Activated CD4-positive, CD25-positive, alpha-beta regulatory T cell treated with anti-CD3 and anti-CD28 coated beads, Interleukin-2, amount 50 U/mL, for 24 hours (primary cell): ENCODE data around the gene PMVK.
"Not testable (repeated sequence)": the region's sequence is repeated elsewhere in the genome, so short reads cannot be mapped to it uniquely, and the experiment has no call there.

Source experiments
- ATAC-seq, 2 donors: fragments of 150-1000 bp; cut with Tn5 transposase; one replicate each; pipeline ENCODE4 v1.10.0; 2021; ENCODE audit warnings: mild to moderate bottlenecking in 1 of 2, moderate library complexity in 1 of 2

PMVK gene

DNA sequence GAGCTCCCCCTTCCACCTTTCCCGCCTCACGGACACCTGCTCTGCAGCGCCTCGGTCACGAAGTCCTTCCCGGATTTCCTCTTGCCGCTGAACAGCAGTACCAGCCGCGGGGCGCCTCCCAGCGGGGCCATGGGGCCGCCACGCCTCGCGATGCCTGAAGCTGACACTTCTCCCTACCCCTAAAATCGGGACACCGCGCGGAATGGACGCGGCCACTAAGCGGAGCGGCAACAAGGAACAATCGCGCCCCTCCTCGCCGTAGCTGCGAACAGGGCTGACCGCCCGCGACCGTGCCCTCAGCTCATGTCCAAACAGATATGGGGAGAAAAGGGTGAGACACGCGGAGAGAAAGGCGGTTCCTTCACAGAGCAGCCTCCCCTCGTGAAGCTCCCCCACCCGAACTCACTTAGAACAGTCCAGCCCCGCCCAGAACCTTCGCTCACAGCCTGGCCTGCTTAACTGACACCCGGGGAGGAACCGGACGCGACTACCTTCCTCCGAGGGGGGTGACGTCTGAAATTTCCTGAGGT lies at the start of gene PMVK:
TSS of gene PMVK (minus strand) at position 165 of the 530 bp plus-strand sequence. CDS start at position 131, 34 bp downstream.
- peak; percentile 84 to 89 for ATAC-seq

DNA sequence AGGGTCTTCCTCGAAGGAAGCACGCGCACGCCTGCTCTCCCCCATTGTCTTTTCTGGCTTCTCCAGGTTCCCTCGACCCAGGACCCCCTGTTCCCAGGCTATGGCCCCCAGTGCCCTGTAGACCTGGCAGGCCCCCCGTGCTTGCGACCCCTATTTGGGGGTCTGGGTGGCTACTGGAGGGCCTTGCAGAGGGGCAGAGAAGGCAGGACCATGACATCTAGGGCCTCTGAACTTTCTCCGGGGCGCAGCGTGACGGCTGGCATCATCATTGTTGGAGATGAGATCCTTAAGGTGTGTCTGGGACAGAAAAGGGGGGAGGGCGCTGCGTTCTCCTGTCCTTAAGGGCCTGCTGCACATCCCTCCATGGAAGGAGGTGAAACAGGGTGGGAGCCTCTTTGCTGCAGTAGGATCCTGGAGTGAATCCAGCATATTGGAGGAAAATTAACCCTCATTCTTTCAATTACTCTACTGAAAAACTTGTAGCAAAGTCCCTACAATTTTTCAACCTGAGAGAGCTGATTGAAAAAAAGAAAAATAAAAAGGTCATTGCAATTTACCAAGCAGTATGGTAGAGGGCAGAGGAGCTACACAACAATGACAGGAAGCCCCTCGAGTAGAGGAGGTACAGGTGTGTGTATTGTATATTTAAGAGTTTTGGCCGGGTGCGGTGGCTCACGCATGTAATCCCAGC lies 47.4 kb upstream of the PMVK start:
- ATAC-seq = no peak

DNA sequence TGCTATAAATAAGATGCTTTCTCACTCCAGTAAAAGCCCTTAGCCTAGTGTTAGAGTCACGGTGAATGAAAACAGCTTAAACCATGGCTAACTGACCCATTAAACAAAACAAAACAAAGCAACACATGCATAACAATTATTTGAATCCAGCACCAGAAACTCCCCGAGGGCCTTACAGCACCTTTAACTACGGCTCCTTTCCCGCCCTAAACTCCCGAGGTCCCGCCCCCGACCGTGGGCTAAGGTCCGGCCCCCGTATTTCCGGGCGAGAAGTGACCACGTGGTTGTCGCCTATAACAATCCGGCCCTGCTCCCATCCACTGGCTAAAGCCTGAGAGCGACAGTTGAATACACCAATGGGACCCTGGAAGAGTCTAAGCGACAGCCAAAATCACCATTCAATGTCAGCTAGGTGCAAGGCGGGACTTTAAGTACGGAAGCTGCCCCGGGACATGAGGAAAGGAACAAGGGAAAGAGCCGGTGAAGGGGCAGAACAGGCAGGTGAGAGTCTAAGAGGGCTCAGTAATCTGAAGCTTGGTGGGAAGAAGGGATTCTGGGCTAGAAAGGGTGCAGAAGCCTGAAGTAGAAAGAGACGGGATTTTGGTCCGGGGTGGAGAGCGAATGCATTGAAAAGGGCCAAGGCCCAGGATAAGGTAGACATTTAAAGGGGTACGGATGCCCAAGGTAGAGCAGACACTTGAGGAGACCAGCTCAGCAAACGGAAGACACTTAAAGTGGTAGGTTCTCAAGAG lies 46.6 kb upstream of the PMVK start, which contains the start of gene FLAD1:
TSS of gene FLAD1 (plus strand) at position 448 of the 752 bp plus-strand sequence. CDS start 351 bp downstream, outside the sequence.
- peak; percentile 100 for ATAC-seq

DNA sequence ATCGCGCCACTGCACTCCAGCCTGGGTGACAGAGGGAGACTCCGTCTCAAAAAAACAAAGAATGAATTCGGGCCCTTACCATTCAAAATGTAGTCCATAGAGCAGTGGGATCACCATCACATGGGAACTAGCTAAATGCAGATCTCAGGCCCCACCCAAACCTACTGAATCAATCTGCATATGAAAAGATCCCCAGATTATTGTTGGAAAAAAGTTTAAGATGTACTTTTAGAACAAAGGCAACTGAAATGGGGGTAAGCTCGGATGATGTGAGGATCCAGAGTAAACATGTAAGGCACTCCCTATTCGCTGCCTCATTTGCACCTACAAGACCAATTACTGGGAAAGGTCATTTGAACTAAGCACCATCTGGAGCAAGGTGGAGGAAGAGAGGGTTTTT lies 45.8 kb upstream of the PMVK start:
- no peak for ATAC-seq

DNA sequence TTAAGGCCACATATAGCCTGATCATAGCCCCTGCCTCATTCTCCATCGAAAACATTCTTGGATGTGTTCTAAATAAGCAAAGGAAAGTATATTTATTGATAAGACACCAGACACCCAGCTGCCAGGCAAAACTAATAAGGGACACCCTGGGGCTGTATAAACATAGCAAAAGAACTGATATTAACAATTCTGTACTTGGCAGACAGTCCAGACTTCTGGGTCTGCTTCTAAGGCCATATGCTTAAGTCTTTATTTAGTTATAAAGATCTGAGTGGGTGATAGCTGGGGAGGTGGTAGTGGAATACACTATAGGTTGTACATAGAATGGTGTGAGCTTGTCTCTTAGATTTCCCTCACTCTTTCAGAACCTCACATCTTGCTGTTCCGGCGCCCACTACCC lies 41.8 kb upstream of the PMVK start:
- ATAC-seq = no peak

DNA sequence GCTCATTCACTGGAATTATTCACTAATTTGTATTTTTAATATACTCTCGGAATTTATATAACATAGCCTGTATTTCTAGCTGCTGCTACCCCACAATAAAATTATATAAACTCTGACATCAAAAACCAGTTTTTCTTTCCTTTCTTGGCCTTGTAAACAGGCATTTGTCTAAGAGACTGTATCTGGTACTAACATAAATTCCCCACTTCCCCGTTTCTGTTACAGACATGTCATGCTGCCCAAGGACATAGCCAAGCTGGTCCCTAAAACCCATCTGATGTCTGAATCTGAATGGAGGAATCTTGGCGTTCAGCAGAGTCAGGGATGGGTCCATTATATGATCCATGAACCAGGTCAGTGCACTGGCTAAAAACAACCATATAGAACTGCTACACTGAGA lies 41.2 kb upstream of the PMVK start:
- not testable (repeated sequence) for ATAC-seq

DNA sequence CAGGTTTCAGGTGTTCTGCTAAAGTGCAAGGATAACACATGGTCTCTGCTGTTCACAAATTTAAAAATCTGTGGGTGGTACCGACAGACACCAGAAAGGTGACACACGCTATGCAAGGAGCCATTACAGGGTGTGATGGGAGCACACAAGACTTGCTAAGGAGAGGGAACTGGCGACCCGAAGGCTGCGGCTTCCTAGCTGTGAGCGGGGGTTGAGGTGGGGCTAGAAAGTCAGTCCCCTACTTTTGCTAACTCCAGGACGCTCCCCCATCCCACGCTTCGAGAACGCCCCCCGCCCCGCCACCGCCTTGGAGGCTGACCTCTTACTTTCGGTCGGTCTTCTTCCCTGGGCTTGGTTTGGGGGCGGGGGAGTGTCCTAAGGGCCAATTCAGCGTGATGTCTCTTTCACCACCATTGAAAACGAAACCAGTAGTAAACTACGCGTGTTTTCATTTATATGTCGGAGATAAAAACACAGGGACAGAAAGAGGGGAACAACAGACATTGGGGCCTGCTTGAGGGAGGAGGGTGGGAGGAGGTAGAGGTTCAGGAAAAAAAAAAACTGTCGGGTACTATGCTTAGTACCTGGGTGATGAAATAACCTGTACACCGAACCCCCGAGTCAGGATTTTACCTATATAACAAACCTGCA lies 39.0 kb upstream of the PMVK start:
- ATAC-seq = peak; percentile 7 to 8

DNA sequence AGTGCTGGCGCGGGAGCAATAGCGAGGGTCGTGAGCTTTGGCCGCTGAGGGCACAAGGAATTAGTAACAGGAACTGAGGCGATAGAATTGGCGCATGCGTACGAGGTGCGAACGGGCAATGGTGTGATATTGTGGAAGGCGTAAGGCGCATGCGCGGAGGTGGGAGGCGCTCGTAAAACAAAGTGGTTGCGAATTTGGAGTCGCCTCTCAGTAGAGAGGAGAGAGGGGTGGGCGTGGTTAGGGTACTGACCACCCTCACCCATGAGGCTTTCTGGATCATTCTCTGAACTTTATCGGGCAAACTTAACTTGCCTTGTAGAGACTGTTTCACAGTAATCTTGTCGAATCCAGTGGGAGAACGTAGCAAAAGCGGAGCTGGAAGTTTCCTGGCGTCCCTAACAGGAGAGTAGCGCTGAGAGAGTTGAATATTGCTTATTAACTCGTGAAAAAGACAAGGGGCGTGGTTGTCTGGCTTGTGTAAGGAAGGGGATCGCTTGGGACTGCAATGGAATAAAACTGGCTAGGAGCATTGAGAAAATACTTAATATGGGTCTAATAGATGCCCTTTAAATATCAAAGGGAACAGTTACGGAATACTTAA lies 38.4 kb upstream of the PMVK start:
- peak; percentile 46 to 50 for ATAC-seq

DNA sequence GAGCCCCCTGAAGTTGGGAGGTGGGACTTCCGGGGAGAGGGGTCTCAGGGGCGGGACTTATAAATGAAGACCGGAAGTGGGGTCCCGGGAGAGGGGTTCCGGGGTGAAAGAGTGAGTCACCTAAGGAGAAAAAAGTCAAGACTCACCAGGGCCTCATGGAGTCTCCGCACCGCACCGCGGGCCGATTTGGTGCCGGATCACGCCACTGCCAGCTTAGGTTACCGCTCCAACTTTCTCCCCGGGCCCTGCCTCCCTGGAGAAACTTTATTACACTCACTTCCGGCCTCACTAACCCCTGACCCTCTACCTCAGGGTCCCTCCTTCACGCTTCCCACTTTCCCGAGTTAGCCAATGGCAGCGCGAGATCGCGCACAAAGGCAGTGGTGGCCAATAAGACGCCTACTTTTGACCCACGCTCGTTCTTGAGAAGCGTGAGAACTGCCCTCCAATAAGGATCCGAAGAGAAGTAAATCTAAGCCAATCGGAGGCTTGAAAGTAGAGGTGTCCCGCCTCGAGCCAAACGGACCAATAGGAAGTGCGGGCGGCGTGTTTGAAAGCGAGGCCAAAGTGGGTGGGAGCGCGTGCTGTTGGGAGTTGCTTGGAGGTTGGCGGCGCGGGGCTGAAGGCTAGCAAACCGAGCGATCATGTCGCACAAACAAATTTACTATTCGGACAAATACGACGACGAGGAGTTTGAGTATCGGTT lies 37.7 kb upstream of the PMVK start, which contains the start of gene CKS1B:
TSS of gene CKS1B (plus strand) at position 580 of the 706 bp plus-strand sequence. CDS start at position 645, 65 bp downstream.
- peak; percentile 87 to 91 for ATAC-seq

DNA sequence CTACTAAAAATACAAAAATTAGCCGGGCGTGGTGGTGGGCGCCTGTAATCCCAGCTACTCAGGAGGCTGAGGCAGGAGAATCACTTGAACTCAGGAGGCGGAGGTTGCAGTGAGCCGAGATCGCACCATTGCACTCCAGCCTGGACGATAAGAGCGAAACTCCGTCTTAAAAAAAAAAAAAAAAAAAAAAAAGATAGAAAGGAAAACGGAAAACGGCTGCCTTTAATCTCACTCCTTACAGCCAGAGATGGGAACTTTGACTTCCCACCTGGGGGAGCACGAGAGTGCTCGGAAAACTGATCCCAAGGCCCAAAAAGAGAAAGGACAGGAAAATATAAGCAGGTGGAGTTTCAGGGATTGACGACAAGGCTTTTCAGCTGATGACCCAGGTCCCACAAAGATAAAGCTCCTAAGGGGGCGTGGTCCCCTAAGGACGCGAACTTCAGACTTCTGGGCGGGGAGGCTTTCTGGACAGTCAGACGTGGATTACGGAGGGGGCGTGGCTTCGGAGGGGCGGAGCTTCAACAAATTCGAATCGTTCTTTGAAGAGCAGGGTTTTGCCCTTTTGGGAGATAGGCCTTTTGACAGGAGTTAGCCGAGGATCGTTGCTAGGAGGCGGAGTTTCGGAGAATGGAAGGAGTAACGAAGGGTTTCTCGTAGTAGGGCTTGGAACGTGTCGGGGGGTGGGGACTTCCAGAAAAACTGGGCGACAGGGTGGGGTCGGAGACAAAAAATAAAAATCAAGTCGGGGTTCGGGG lies 37.0 kb upstream of the PMVK start:
- ATAC-seq = peak; percentile 9

DNA sequence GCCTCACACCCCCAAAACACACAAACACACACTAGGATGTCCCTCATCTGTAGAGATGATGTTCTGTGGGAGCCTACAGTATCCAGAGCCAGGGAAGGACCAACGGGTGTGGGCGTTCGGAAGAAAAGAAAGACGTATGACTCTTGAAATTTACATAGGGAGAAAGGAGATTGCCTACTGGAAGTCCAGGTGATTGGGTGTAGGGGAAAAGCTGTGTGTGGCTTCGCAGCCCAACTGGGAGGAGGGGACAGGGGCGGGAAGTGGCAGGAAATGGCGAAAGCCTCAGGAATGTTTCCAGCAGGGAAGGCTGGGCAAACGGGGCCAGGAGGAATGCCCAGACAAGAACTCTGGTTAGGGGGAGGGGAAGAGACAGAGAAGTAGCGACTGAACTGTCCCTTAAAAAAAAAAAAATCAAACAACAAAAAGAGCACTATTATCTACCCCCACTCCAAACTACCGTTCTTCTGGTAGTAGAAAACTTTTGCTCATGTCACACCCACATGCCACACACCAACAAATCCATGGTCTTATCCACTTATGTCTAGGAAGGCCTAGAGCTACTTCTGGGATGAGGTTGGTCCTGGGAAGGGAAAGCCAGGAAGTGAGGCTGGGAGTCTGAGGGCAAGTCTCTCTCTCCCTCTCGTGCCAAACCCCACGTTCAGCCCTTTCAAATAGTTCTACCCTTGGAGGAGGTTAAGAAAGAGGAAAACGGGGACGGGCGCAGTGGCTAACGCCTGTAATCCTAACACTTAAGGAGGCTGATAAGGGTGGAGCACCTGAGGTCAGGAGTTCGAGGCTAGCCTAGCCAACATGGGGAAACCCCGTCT lies 36.2 kb upstream of the PMVK start:
- no peak for ATAC-seq

DNA sequence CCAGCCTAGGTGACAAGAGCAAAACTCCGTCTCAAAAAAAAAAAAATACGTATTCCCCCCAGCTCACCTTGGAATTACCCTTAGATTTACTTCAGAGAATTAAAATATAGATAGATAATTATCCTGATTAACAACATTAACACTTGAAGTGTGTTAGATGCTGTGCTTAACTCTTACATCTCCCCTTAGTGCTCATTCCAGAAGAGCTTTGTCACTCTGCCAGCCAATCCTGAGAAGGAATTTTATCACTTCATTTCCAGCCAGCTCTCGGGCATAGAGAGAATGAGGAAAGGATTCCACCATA lies 35.6 kb upstream of the PMVK start:
- no peak for ATAC-seq

DNA sequence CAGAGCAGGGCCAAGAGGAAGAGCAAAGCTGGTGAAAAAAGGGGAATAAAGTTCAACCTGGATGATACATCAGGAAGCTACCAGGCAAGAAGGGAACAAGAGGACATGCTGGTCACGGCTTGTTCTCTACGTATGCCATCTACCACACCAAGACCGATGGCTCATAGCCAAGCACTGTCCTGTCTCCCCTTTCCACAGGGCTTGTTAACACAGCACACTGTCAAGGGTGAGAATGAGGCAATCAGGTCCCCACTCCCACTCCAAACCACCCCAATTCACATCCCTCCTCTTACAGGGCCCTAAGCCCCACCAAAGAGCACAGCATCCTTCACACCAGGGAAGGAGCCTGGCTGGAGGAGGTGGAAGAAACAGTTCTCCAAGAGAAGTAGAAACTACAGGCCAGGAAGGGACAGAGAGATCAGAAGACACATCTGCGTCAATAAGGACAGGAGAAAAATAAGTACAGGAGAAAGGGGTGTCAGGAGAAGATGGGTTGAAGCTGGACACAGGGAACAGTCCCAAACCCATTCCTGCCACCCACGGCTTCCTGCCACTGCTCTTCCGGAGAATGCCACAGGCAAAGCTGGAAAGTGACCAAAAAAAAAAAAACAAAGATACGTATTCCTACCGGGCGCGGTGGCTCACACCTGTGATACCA lies 35.0 kb upstream of the PMVK start:
- no peak for ATAC-seq

DNA sequence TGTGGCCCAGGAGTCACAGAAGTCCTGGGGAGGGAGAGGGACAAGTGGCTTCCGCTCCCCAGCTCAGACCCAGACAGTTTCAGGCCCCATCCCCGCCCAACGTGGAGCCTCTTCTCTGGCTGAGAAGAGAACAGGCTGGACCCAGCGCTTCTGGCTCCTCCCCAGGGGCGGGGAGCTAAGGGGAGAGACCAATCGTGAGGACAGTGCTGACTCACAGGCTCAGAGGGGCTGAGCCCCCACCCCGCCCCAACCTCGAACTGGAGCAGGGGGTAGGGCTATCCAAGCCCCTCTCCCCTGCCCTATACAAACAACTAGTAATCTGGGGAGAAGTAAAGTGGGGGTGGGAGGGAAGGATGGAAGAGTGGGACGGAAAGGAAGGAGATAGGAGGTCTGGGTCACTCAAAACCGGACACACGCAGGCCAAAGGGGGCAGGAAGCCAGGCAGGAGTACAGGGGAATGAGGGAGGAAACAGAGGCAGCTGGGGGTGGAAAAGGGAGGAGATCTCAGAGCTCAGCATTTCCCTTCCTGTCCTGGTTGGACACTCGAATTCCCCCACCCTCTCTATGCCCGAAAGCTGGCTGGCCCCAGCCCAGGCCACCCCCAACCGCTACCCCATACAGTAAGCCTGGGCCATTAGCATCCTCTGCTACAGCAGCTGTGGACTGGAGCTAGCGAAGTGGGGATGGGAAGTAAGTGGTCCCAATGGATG lies 34.3 kb upstream of the PMVK start, which contains the start of gene SHC1:
TSS of gene SHC1 (minus strand) at position 117 of the 710 bp plus-strand sequence. CDS start 221 bp downstream, outside the sequence.
- ATAC-seq = no peak

DNA sequence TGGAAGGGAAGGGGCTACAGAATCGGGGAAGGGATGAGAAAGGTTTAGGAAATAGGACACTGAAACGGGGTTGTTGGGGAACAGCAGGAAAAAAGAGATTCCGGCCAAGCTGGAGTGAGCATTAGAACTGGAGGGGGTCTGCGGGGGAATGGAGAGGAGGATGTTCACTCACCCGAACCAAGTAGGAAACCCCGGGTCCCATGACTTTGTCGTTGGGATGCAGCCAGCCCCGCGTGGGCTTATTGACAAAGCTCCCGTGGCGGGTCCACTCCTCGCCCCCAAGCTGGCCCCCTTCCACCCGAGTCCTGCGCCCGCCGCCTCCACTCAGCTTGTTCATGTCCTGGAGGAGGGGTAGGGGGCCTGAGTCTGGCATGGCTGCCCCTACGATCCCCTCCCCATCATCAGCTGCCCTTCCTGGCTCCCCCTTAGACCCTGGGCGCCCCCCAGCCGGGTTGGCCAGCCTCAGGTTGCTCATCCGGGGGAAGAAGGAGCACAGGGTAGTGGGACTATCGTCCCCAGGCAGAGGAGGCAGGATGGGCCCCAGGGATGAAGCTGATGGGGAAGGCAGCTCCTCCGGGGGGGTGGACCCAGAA lies 33.4 kb upstream of the PMVK start:
- ATAC-seq = no peak

DNA sequence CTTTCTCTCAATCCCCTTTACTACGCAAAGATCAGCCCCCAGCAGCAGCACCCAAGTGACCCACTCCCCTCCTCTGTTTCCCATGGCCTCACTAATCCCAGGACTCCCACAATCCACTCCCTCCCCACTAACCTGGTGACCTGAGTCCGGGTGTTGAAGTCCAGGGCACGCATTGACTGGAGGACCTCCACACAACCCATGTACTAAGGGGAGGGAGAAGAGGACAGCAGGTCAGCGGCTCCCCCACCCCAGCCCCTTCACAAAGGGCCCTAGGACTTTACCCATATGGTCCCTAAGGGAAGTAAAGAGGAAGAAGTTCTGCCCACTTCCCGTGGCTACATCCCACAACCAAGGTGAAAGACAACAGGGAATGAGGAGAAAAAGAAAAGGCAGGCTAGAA lies 32.7 kb upstream of the PMVK start:
- no peak for ATAC-seq

DNA sequence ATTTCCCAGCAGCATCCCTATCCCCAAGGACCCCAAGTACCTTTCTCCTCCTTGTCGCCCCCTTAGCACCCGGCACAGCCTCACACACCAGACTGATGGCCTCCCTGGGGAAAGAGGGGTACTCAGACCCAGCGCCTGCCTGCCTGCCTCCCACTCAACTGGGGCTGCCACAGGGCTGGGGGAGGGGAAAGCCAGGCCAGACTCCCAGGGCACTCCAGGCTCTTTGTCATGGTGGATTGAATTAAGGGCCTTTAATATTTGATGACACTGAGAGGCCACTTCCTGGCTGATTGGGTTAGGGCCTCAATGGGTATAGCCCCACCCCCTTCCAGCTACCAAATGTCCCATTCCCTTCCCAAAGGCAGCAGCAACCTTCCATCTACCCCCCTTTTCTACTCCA lies 32.2 kb upstream of the PMVK start:
- ATAC-seq = no peak

DNA sequence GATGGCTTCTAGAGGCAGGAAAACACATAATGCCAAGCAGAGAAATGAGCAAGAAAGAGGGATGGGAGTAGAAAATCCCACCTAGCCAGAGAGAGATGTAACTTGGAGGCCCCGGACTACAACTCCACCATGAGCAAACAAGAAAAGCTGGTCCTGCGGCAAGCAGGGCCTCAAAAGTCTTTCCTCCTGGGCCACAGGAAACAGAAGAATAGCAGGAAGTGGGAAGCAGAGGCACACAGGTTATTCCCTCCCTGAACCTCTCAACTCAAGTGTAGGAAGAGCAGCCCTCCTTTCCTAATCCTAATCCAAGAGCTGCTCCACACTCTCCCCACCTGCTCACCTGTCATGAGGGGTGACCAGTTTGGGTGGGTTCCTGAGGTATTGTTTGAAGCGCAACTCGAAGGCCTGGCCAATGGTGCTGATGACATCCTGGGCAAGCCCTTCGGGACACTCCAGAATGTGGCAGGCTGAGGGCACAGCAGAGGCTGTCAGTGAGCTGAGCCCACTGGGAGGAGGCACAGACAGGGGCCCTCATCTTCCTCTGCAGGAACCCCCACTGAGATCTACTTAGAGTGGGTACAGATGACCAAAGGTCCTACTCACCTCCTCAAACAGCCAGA lies 30.9 kb upstream of the PMVK start:
- no peak for ATAC-seq
